HepG2 (cell line): ENCODE results near the gene UBC. TPM values are rescaled to one million over a fixed set of nuclear protein-coding genes. Genes with fewer than 3 reads are reported as not detected.

Experiments
- ARID5B ChIP-seq: IDR thresholded peaks from 2 replicates; pipeline ENCODE4 v1.4.0; 2020; ENCODE audit warnings: mild to moderate bottlenecking, missing genetic modification reagents
- MXD1 ChIP-seq: sonication (generic); formaldehyde crosslinking; IDR thresholded peaks from 2 replicates; pipeline ENCODE4 v1.4.0; 2020; ENCODE audit warnings: mild to moderate bottlenecking, missing genetic modification reagents
- PAF1 ChIP-seq: IDR thresholded peaks from 2 replicates; pipeline ENCODE4 v1.6.1; 2016; ENCODE audit warnings: missing genetic modification reagents, missing compliant biosample characterization
- PAXIP1 ChIP-seq: sonication (generic); formaldehyde crosslinking; conservative IDR thresholded peaks from 2 replicates; pipeline ENCODE4 v1.4.0; 2020; ENCODE audit warnings: mild to moderate bottlenecking, missing genetic modification reagents, moderate library complexity
- PHF5A ChIP-seq: IDR thresholded peaks from one replicate; pipeline ENCODE4 v1.6.1; 2018; ENCODE audit warnings: low read depth, missing genetic modification reagents; ENCODE audit not compliant: unreplicated experiment
- PITX1 ChIP-seq: sonication (generic); formaldehyde crosslinking; IDR thresholded peaks from 2 replicates; pipeline ENCODE4 v1.5.1; 2020; ENCODE audit warnings: mild to moderate bottlenecking, missing genetic modification reagents
- RXRB ChIP-seq: IDR thresholded peaks from 2 replicates; pipeline ENCODE4 v1.6.1; 2016; ENCODE audit warnings: borderline replicate concordance, missing genetic modification reagents, missing compliant biosample characterization
- TBP ChIP-seq: sonication (generic); formaldehyde crosslinking; IDR thresholded peaks from 2 replicates; pipeline ENCODE4 v1.5.0; 2020; ENCODE audit warnings: missing genetic modification reagents
- TBX2 ChIP-seq: sonication (generic); formaldehyde crosslinking; IDR thresholded peaks from 2 replicates; pipeline ENCODE4 v1.5.0; 2020; ENCODE audit warnings: missing genetic modification reagents, mild to moderate bottlenecking, borderline replicate concordance
- TFAP4 ChIP-seq: sonication (generic); IDR thresholded peaks from 2 replicates; pipeline ENCODE4 v1.6.1; 2016; ENCODE audit warnings: low read depth, borderline replicate concordance
- THAP8 ChIP-seq: sonication (generic); formaldehyde crosslinking; IDR thresholded peaks from 2 replicates; pipeline ENCODE4 v1.5.1; 2020; ENCODE audit warnings: missing genetic modification reagents, mild to moderate bottlenecking, borderline replicate concordance
- ZNF101 ChIP-seq: sonication (generic); formaldehyde crosslinking; IDR thresholded peaks from 2 replicates; pipeline ENCODE4 v1.4.0; 2020; ENCODE audit warnings: mild to moderate bottlenecking, low read depth, missing genetic modification reagents, borderline replicate concordance
- ZNF234 ChIP-seq: sonication (generic); formaldehyde crosslinking; conservative IDR thresholded peaks from 2 replicates; pipeline ENCODE4 v1.5.1; 2020; ENCODE audit warnings: mild to moderate bottlenecking, missing genetic modification reagents
- ZNF337 ChIP-seq: sonication (generic); formaldehyde crosslinking; IDR thresholded peaks from 2 replicates; pipeline ENCODE4 v1.5.1; 2020; ENCODE audit warnings: missing genetic modification reagents, low read depth, mild to moderate bottlenecking, borderline replicate concordance
- ZUFSP ChIP-seq: sonication (generic); formaldehyde crosslinking; IDR thresholded peaks from 2 replicates; pipeline ENCODE4 v1.9.0; 2021; ENCODE audit warnings: missing genetic modification reagents, mild to moderate bottlenecking, borderline replicate concordance
- polyA plus RNA-seq, 8 experiments: library from polyadenylated mRNA; depleted of rRNA in 3 of 8; stranded (reverse) in 7 of 8; unstranded in 1 of 8; fragments of >200 nt; fragmentation: Illumina TruSeq in 4 of 8; extraction: Trizol in 4 of 8; gene quantifications; 2 replicates each; pipeline versions ENCODE4 v1.2.1 to v1.2.3, GENCODE V29; 2011 to 2016; ENCODE audit warnings: low read depth in 4 of 8, missing spikeins in 1 of 8, mixed read lengths in 1 of 8; ENCODE audit not compliant: insufficient read depth in 1 of 8
- total RNA-seq, 5 experiments: library from RNA; depleted of rRNA; stranded (reverse); fragments of >200 nt; fragmentation: Illumina TruSeq; extraction: Trizol; gene quantifications; 2 replicates each; pipeline ENCODE4 v1.2.3, GENCODE V29; 2016; ENCODE audit warnings: low read depth in 1 of 5

UBC gene
- total and polyA plus RNA-seq, 2 of the 13 experiments (the other 11 are each of a cell fraction or from before 2014, with no cell fraction given) = 805 to 1,432 TPM

GRCh38 chr12:124884587-124885438 is 29.6 kb downstream of the UBC start (continued):
- no peak for TF ChIP-seq THAP8 (CRISPR knock-in tag)
- TF ChIP-seq PAF1 (CRISPR knock-in tag) = no peak
- TF ChIP-seq TBP (CRISPR knock-in tag) = no peak
- peak; percentile 71; the same call in 1 of the 2 replicates for TF ChIP-seq TFAP4
- TF ChIP-seq PHF5A = no peak
- TF ChIP-seq ZNF234 (CRISPR knock-in tag) = no peak
- TF ChIP-seq PAXIP1 (CRISPR knock-in tag) = peak; percentile 97
- 0 out of 2 replicates have a peak, but pooled peaks have one; percentile 31 for TF ChIP-seq MXD1
- no peak for TF ChIP-seq ZUFSP (CRISPR knock-in tag)
- TF ChIP-seq ZNF101 (CRISPR knock-in tag) = no peak
- peak; percentile 72 for TF ChIP-seq PITX1 (CRISPR knock-in tag)
- peak; percentile 89 for TF ChIP-seq TBX2 (CRISPR knock-in tag)
- TF ChIP-seq RXRB (CRISPR knock-in tag) = peak; percentile 35; the same call in 1 of the 2 replicates
- TF ChIP-seq ARID5B = peak; percentile 72; the same call in 1 of the 2 replicates
- no peak for TF ChIP-seq ZNF337
